IPS-18a (cell line): Measurements from ENCODE around the gene CFAP97D2.
"Not testable (repeated sequence)": the region's sequence is repeated elsewhere in the genome, so short reads cannot be mapped to it uniquely, and the experiment has no call there.

ENCODE experiments used
- H3K27ac ChIP-seq: one replicate; pipeline ENCODE4 v1.5.1; 2013; ENCODE audit warnings: low read length
- H3K27me3 ChIP-seq: one replicate; pipeline ENCODE4 v1.6.1; 2013; ENCODE audit warnings: mild to moderate bottlenecking, low read length; ENCODE audit not compliant: control insufficient read depth, insufficient read depth
- H3K36me3 ChIP-seq: one replicate; pipeline ENCODE4 v1.6.1; 2013; ENCODE audit warnings: low read depth, low read length; ENCODE audit not compliant: control insufficient read depth
- H3K4me1 ChIP-seq: one replicate; pipeline ENCODE4 v1.6.1; 2013; ENCODE audit warnings: low read depth, low read length; ENCODE audit not compliant: control insufficient read depth
- H3K4me3 ChIP-seq: one replicate; pipeline ENCODE4 v1.5.1; 2013; ENCODE audit warnings: low read length
- H3K9ac ChIP-seq: one replicate; pipeline ENCODE4 v1.6.1; 2013; ENCODE audit warnings: mild to moderate bottlenecking, low read length, moderate library complexity
- H3K9me3 ChIP-seq: one replicate; pipeline ENCODE4 v1.6.1; 2013; ENCODE audit warnings: low read depth, low read length; ENCODE audit not compliant: control insufficient read depth

Gene CFAP97D2

GRCh38 chr13:114234266-114234644 lies 55.2 kb downstream of the CFAP97D2 start:
- Histone ChIP-seq H3K4me3 (peak overlapping the region; percentile 94), H3K9me3 (peaks cover 3% of the 10 kb centered on the region), H3K9ac (no peak overlapping the region), H3K36me3 (peaks cover 19% of the 10 kb centered on the region), H3K4me1 (peaks cover 33% of the 10 kb centered on the region), H3K27me3 (peaks cover 10% of the 10 kb centered on the region), H3K27ac (no peak overlapping the region)

DNA sequence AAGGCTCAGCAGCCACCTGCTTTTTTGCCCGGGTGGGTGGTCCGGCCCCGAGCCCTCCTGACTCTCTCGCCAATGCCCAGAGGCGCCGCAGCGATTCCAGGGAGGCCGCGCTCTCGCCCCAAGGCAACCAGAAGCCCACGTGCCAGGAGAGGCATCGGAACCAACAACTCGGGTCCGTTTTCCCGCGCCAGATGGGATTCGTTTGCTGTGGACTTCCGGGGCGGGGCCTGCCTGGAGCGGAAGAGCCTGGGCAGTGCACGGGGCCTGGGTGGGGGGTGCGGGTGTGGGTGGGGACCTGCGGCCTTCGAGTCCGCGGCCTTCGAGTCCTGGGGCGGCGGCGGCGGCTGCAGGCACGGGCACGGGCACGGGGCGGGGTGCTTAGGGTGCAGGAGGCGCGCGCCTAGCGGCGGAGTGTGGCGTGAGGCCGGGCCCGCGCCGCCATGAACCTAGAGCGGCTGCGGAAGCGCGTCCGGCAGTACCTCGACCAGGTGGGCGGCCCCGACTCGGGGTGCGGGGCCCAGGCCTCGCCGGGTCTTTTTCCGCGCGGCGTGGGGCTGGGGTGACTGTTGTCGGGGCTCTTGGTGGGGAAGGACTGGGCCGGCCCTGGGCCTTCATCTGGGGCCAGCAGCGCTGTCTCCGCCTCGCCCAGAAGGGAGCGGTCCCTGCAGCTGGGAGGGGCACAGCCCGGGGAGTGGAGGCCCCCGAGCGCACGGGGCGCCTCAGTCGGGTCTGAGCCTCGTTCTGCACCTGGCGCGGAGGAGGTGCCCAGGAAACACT lies 55.8 kb downstream of the CFAP97D2 start, which contains the start of gene CDC16:
Gene CDC16, plus strand, starts transcription at position 253 of the 777 bp plus-strand sequence. Its CDS starts 188 bp downstream, at position 441.
- Histone ChIP-seq H3K27ac (no peak within 1 kb of the TSS), H3K9me3 (peaks cover 3% of the 10 kb centered on the region), H3K36me3 (peaks cover 25% of the 10 kb centered on the region), H3K4me1 (peaks cover 27% of the 10 kb centered on the region), H3K9ac (peak within 1 kb of the TSS; percentile 76), H3K4me3 (peak within 1 kb of the TSS; percentile 94), H3K27me3 (peaks cover 10% of the 10 kb centered on the region)

DNA sequence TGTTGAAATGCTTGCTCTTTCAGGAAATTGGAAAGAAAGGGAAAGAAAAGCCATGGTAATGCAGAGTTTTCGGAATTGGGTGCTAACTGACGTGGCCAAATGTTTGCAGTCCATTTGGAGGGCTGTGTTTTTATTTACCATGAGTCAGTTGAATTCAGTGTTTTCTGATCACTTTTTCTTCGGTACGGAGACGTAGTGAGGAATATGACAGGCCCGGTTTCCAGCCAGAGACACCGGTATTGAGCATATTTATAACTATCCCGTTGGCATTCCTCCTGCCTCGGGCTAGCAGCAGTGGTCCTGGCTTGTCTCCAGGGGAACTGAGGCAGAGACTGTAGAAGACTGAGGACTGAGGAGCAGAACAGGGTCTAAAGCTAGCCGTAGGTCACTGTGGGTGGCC lies 56.6 kb downstream of the CFAP97D2 start:
- peak overlapping the region; percentile 94 for H3K4me3 ChIP-seq
- H3K9me3 ChIP-seq: peaks cover 3% of the 10 kb centered on the region
- H3K27me3 ChIP-seq: peaks cover 10% of the 10 kb centered on the region
- peaks cover 28% of the 10 kb centered on the region for H3K36me3 ChIP-seq
- peaks cover 19% of the 10 kb centered on the region for H3K4me1 ChIP-seq
- no peak overlapping the region for H3K27ac ChIP-seq
- H3K9ac ChIP-seq: peak overlapping the region; percentile 76

GRCh38 chr13:114236227-114236626 lies 57.2 kb downstream of the CFAP97D2 start:
- Histone ChIP-seq H3K36me3 (peaks cover 33% of the 10 kb centered on the region), H3K27ac (no peak overlapping the region), H3K9ac (peak overlapping the region; percentile 76)

GRCh38 chr13:114237415-114238112 lies 58.5 kb downstream of the CFAP97D2 start:
- Histone ChIP-seq H3K4me1 (peaks cover 16% of the 10 kb centered on the region), H3K9ac (no peak overlapping the region), H3K4me3 (no peak overlapping the region), H3K27ac (no peak overlapping the region), H3K36me3 (peaks cover 46% of the 10 kb centered on the region), H3K27me3 (peaks cover 10% of the 10 kb centered on the region), H3K9me3 (peaks cover 3% of the 10 kb centered on the region)

More at GRCh38 chr13:114236227-114236626, 57.2 kb downstream of the CFAP97D2 start:
- peak overlapping the region; percentile 94 for H3K4me3 ChIP-seq
- peaks cover 10% of the 10 kb centered on the region for H3K27me3 ChIP-seq
- H3K4me1 ChIP-seq: peaks cover 16% of the 10 kb centered on the region
- H3K9me3 ChIP-seq: peaks cover 3% of the 10 kb centered on the region

DNA sequence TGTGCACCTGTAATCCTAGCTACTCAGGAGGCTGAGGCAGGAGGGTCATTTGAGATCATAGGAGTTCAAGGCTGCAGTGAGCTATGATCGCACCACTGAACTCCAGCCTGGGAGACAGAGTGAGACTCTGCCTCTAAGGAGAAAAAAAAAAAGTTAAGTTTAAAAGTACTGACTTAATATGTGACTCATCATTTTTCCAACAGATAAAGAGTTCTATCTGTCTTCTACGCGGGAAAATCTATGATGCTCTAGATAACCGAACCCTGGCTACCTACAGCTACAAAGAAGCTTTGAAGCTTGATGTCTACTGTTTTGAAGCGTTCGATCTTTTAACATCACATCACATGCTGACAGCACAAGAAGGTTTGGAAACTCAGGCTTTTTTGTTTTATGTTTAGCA lies 62.9 kb downstream of the CFAP97D2 start:
- H3K36me3 ChIP-seq: peaks cover 90% of the 10 kb centered on the region
- no peaks in the 10 kb centered on the region for H3K4me1 ChIP-seq

DNA sequence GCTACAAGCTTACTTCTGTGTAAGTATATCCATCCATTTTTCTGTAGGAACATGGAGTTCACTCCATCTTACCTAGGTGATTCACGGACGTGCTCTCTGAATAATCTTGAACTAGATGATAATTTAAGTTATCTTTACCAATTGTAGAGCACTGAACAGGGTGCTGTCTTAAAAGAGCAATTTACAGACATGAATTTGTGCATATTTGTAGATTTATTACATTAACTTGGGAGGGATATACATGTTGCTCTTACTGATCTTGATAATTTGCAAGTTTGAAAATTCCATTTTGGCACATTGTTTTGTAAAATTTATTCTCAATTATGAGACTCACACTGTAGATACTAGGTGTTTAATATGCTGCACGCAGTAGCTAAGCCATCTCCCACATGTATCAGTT lies 64.9 kb downstream of the CFAP97D2 start:
- Histone ChIP-seq H3K4me1 (no peaks in the 10 kb centered on the region), H3K4me3 (no peak overlapping the region), H3K9me3 (no peaks in the 10 kb centered on the region), H3K9ac (no peak overlapping the region), H3K27ac (no peak overlapping the region), H3K36me3 (peaks cover 92% of the 10 kb centered on the region), H3K27me3 (no peaks in the 10 kb centered on the region)

More for the DNA sequence above, 62.9 kb downstream of the CFAP97D2 start:
- no peaks in the 10 kb centered on the region for H3K27me3 ChIP-seq
- H3K4me3 ChIP-seq: no peak overlapping the region
- no peaks in the 10 kb centered on the region for H3K9me3 ChIP-seq
- no peak overlapping the region for H3K9ac ChIP-seq
- no peak overlapping the region for H3K27ac ChIP-seq

GRCh38 chr13:114244637-114245036 lies 65.6 kb downstream of the CFAP97D2 start:
- Histone ChIP-seq H3K4me3 (no peak overlapping the region), H3K36me3 (peaks cover 92% of the 10 kb centered on the region), H3K27me3 (no peaks in the 10 kb centered on the region), H3K4me1 (no peaks in the 10 kb centered on the region), H3K9me3 (no peaks in the 10 kb centered on the region), H3K9ac (no peak overlapping the region), H3K27ac (no peak overlapping the region)

DNA sequence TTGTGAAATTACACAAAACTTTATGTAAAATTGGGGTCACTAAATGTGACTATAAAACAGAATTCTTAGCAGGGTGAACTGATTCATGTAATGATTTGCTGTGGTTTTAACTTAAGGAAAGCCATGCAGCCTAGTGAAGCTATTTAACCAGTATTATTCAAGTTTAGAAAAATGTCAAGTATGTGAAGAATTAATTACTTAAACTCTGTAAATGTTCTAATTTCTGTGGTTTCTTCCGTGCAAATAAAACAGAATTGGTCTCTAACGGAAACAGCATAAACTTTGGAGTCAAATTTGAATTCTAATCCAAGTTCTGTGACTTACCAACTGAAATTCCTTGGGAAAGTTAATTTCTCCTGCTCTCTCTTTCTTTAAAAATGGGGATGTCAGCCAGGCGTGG lies 69.0 kb downstream of the CFAP97D2 start:
- H3K27ac ChIP-seq: no peak overlapping the region
- H3K36me3 ChIP-seq: peaks cover 94% of the 10 kb centered on the region
- H3K4me3 ChIP-seq: no peak overlapping the region
- no peaks in the 10 kb centered on the region for H3K27me3 ChIP-seq
- H3K9me3 ChIP-seq: no peaks in the 10 kb centered on the region
- no peak overlapping the region for H3K9ac ChIP-seq
- H3K4me1 ChIP-seq: no peaks in the 10 kb centered on the region

- Histone ChIP-seq H3K4me1 (no peaks in the 10 kb centered on the region), H3K27ac (no peak overlapping the region), H3K9ac (no peak overlapping the region), H3K36me3 (peaks cover 86% of the 10 kb centered on the region), H3K9me3 (no peaks in the 10 kb centered on the region), H3K27me3 (no peaks in the 10 kb centered on the region), H3K4me3 (no peak overlapping the region)
Observed at GRCh38 chr13:114249077-114249476, 70.0 kb downstream of the CFAP97D2 start.

DNA sequence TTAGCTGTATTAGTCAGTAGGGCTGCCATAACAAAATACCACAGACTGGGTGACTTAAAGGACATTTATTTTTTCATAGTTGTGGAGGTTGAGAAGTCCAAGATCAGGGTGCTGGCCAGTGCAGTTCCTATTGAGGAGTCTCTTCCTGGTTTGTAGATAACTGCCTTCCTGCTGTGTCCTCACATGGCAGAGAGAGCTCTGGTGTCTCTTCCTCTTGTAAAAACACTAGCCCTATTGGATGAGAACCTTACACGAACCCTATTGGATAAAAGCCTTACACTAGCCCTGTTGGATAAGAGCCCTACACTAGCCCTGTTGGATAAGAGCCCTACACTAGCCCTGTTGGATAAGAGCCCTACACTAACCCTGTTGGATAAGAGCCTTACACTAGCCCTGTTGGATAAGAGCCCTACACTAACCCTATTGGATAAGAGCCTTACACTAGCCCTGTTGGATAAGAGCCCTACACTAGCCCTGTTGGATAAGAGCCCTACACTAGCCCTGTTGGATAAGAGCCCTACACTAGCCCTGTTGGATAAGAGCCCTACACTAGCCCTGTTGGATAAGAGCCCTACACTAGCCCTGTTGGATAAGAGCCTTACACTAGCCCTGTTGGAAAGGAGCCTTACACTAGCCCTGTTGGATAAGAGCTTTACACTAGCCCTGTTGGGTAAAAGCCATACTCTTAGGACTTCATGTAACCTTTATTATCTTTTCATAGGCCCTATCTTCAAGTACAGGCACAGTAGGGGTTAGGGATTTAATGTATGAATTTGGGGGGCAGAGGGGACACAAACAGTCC lies 72.8 kb downstream of the CFAP97D2 start:
- Histone ChIP-seq H3K4me1 (peaks cover 12% of the 10 kb centered on the region), H3K36me3 (peaks cover 80% of the 10 kb centered on the region)
- H3K9me3 ChIP-seq, H3K27me3 ChIP-seq, H3K9ac ChIP-seq, H3K27ac ChIP-seq, H3K4me3 ChIP-seq: not testable (repeated sequence)
